Measurements from ENCODE around the gene P4HTM. TPM values are rescaled to one million over a fixed set of nuclear protein-coding genes. Genes with fewer than 3 reads are reported as not detected.
A peak's percentile ranks its signal among the peaks of the same experiment; 100 is the strongest.
"Not testable (repeated sequence)": the region's sequence is repeated elsewhere in the genome, so short reads cannot be mapped to it uniquely, and the experiment has no call there.

The P4HTM gene
- total RNA-seq, 1 donor from 2014 or later = 47.1 TPM

GRCh38 chr3:49008627-49009026 is 18.6 kb downstream of the P4HTM start:
- DNase-seq (ENCODE audit: low read depth) = not testable (repeated sequence)

GRCh38 chr3:49009396-49009795 is 19.4 kb downstream of the P4HTM start:
- no peak for DNase-seq (ENCODE audit: low read depth)

GRCh38 chr3:49012441-49013017 is 22.5 kb downstream of the P4HTM start:
- no peak for DNase-seq (ENCODE audit: low read depth)

- no peak for DNase-seq (ENCODE audit: low read depth)
Measured at GRCh38 chr3:49013113-49013737, 23.2 kb downstream of the P4HTM start.

- no peak for DNase-seq (ENCODE audit: low read depth)
Measured at GRCh38 chr3:49013738-49014660, 24.0 kb downstream of the P4HTM start.

GRCh38 chr3:49015072-49015471 is 25.0 kb downstream of the P4HTM start:
- no peak for DNase-seq (ENCODE audit: low read depth)

GRCh38 chr3:49015765-49016164 is 25.7 kb downstream of the P4HTM start:
- DNase-seq (ENCODE audit: low read depth) = no peak

- DNase-seq (ENCODE audit: low read depth) = no peak
Measured at GRCh38 chr3:49016414-49017228, 26.6 kb downstream of the P4HTM start.

GRCh38 chr3:49017229-49017970 is 27.4 kb downstream of the P4HTM start:
- DNase-seq (ENCODE audit: low read depth) = no peak

- no peak for DNase-seq (ENCODE audit: low read depth)
Measured at GRCh38 chr3:49017971-49018706, 28.1 kb downstream of the P4HTM start, which contains the start of gene DALRD3. Gene DALRD3 (minus strand): TSS chr3:49018580. CDS start chr3:49018564, 16 bp downstream.

GRCh38 chr3:49018707-49019006 is 28.6 kb downstream of the P4HTM start:
- no peak for DNase-seq (ENCODE audit: low read depth)

- DNase-seq (ENCODE audit: low read depth) = no peak
Measured at GRCh38 chr3:49019941-49020329, 29.9 kb downstream of the P4HTM start.

- DNase-seq (ENCODE audit: low read depth) = no peak
Measured at GRCh38 chr3:49020330-49021212, 30.5 kb downstream of the P4HTM start.

GRCh38 chr3:49021213-49021812 is 31.3 kb downstream of the P4HTM start:
- peak; percentile 92 for DNase-seq (ENCODE audit: low read depth)

- DNase-seq (ENCODE audit: low read depth) = peak; percentile 77
Measured at GRCh38 chr3:49021813-49022687, 32.0 kb downstream of the P4HTM start, which contains the start of gene NDUFAF3. Gene NDUFAF3 (plus strand): TSS chr3:49022121. CDS start chr3:49022145, 24 bp downstream.

- no peak for DNase-seq (ENCODE audit: low read depth)
Measured at GRCh38 chr3:49022688-49023171, 32.7 kb downstream of the P4HTM start.

- DNase-seq (ENCODE audit: low read depth) = no peak
Measured at GRCh38 chr3:49023775-49024174, 33.7 kb downstream of the P4HTM start.

GRCh38 chr3:49024449-49024848 is 34.4 kb downstream of the P4HTM start:
- no peak for DNase-seq (ENCODE audit: low read depth)

Data from renal cortical epithelial cell (primary cell).